Measurements from ENCODE around the gene NASP. TPM values are rescaled to one million over a fixed set of nuclear protein-coding genes. Genes with fewer than 3 reads are reported as not detected.

Gene NASP
- total and polyA plus RNA-seq, 2 of the 13 experiments (the other 11 are each of a cell fraction or from before 2014, with no cell fraction given), result 132 to 256 TPM

GRCh38 chr1:45621895-45622523 is 38.2 kb downstream of the NASP start (continued):
- TF ChIP-seq, protein P1, sequence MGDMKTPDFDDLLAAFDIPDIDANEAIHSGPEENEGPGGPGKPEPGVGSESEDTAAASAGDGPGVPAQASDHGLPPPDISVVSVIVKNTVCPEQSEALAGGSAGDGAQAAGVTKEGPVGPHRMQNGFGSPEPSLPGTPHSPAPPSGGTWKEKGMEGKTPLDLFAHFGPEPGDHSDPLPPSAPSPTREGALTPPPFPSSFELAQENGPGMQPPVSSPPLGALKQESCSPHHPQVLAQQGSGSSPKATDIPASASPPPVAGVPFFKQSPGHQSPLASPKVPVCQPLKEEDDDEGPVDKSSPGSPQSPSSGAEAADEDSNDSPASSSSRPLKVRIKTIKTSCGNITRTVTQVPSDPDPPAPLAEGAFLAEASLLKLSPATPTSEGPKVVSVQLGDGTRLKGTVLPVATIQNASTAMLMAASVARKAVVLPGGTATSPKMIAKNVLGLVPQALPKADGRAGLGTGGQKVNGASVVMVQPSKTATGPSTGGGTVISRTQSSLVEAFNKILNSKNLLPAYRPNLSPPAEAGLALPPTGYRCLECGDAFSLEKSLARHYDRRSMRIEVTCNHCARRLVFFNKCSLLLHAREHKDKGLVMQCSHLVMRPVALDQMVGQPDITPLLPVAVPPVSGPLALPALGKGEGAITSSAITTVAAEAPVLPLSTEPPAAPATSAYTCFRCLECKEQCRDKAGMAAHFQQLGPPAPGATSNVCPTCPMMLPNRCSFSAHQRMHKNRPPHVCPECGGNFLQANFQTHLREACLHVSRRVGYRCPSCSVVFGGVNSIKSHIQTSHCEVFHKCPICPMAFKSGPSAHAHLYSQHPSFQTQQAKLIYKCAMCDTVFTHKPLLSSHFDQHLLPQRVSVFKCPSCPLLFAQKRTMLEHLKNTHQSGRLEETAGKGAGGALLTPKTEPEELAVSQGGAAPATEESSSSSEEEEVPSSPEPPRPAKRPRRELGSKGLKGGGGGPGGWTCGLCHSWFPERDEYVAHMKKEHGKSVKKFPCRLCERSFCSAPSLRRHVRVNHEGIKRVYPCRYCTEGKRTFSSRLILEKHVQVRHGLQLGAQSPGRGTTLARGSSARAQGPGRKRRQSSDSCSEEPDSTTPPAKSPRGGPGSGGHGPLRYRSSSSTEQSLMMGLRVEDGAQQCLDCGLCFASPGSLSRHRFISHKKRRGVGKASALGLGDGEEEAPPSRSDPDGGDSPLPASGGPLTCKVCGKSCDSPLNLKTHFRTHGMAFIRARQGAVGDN (CRISPR knock-in tag; IDR thresholded peaks at IDR 0.05), result peak; percentile 53
- TF ChIP-seq, protein P2, sequence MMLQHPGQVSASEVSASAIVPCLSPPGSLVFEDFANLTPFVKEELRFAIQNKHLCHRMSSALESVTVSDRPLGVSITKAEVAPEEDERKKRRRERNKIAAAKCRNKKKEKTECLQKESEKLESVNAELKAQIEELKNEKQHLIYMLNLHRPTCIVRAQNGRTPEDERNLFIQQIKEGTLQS (CRISPR knock-in tag; IDR thresholded peaks at IDR 0.05), result no peak
- TF ChIP-seq FOXA3 (CRISPR knock-in tag; IDR thresholded peaks at IDR 0.05) (no peak), ZFP91 (CRISPR knock-in tag; IDR thresholded peaks at IDR 0.05; ENCODE audit: borderline replicate concordance) (peak; percentile 24; the same call in 1 of the 2 replicates), RBM22 (optimal IDR thresholded peaks at IDR 0.05; ENCODE audit: low read length) (peak; percentile 43), SNAI1 (CRISPR knock-in tag; IDR thresholded peaks at IDR 0.05; ENCODE audit: borderline replicate concordance) (no peak)
- TF ChIP-seq, protein P3, sequence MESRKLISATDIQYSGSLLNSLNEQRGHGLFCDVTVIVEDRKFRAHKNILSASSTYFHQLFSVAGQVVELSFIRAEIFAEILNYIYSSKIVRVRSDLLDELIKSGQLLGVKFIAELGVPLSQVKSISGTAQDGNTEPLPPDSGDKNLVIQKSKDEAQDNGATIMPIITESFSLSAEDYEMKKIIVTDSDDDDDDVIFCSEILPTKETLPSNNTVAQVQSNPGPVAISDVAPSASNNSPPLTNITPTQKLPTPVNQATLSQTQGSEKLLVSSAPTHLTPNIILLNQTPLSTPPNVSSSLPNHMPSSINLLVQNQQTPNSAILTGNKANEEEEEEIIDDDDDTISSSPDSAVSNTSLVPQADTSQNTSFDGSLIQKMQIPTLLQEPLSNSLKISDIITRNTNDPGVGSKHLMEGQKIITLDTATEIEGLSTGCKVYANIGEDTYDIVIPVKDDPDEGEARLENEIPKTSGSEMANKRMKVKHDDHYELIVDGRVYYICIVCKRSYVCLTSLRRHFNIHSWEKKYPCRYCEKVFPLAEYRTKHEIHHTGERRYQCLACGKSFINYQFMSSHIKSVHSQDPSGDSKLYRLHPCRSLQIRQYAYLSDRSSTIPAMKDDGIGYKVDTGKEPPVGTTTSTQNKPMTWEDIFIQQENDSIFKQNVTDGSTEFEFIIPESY (CRISPR knock-in tag; IDR thresholded peaks at IDR 0.05), result peak; percentile 63; the same call in 1 of the 2 replicates

All from HepG2 (cell line).